ENCODE results near the gene COX7C. TPM values are rescaled to one million over a fixed set of nuclear protein-coding genes. Genes with fewer than 3 reads are reported as not detected.
A peak's percentile ranks its signal among the peaks of the same experiment; 100 is the strongest.

Gene COX7C
- total and polyA plus RNA-seq, 9 of the 15 experiments (the other 6 are each of a cell fraction or from before 2014, with no cell fraction given), result 576 to 1,783 (median 996) TPM

GRCh38 chr5:86617756-86618576 is at the start of gene COX7C (continued):
- TF ChIP-seq HMBOX1 (IDR thresholded peaks at IDR 0.05) (0 out of 2 replicates have a peak, but pooled peaks have one; percentile 74), GTF2A2 (tag; IDR thresholded peaks at IDR 0.05) (no peak), ZNF263 (CRISPR knock-in tag; IDR thresholded peaks at IDR 0.05; ENCODE audit: borderline replicate concordance) (no peak), ZNF311 (CRISPR knock-in tag; IDR thresholded peaks at IDR 0.05) (no peak), SPI1 (IDR thresholded peaks at IDR 0.05; ENCODE audit: borderline replicate concordance, low read depth, low read length) (peak; percentile 65; the same call in 1 of the 2 replicates), TAF15 (IDR thresholded peaks at IDR 0.05; ENCODE audit: low read depth, low read length) (no peak), LEF1 (IDR thresholded peaks at IDR 0.05) (no peak), IFI16 (CRISPR knock-in tag; IDR thresholded peaks at IDR 0.05) (no peak), ZNF766 (CRISPR knock-in tag; conservative IDR thresholded peaks at IDR 0.05) (peak; percentile 91), RNF2 (IDR thresholded peaks at IDR 0.05) (peak; percentile 30; the same call in 1 of the 2 replicates), XRCC4 (IDR thresholded peaks at IDR 0.05; ENCODE audit: extremely low read depth, insufficient read depth, insufficient read length) (no peak), PTTG1 (tag; IDR thresholded peaks at IDR 0.05; ENCODE audit: low read depth) (no peak), ZBTB8A (IDR thresholded peaks at IDR 0.05; ENCODE audit: partially characterized antibody) (no peak), RAD51 (IDR thresholded peaks at IDR 0.05; ENCODE audit: borderline replicate concordance, low read depth) (no peak; the same call in 1 of the 2 replicates), PRPF4 (IDR thresholded peaks at IDR 0.05; ENCODE audit: insufficient read depth, low read depth, low read length, poor library complexity, severe bottlenecking) (no peak), GATAD2B (IDR thresholded peaks at IDR 0.05; ENCODE audit: borderline replicate concordance) (no peak), MLLT1 (IDR thresholded peaks at IDR 0.05) (peak in 1 of 2 experiments; percentile 14; a peak in 1 of 4 replicates), DMBX1 (CRISPR knock-in tag; IDR thresholded peaks at IDR 0.05; ENCODE audit: borderline replicate concordance) (no peak), PRDM10 (IDR thresholded peaks at IDR 0.05; ENCODE audit: partially characterized antibody) (no peak), ATF2 (CRISPR knock-in tag; IDR thresholded peaks at IDR 0.05) (no peak)
